Mucosa of stomach (tissue), 1 donor: Measurements from ENCODE around the gene CTNNBL1.

Experiments used
- H3K27me3 ChIP-seq: one replicate; pipeline ENCODE4 v1.7.0; 2013; ENCODE audit warnings: mild to moderate bottlenecking, low read length; ENCODE audit not compliant: control insufficient read depth, insufficient read depth
- H3K36me3 ChIP-seq: one replicate; pipeline ENCODE4 v1.7.0; 2013; ENCODE audit warnings: low read length; ENCODE audit not compliant: control insufficient read depth, insufficient read depth
- H3K4me1 ChIP-seq: one replicate; pipeline ENCODE4 v1.7.0; 2013; ENCODE audit warnings: mild to moderate bottlenecking, low read length; ENCODE audit not compliant: control insufficient read depth, insufficient read depth
- H3K4me3 ChIP-seq: one replicate; pipeline ENCODE4 v1.7.0; 2013; ENCODE audit warnings: low read length
- H3K9ac ChIP-seq: one replicate; pipeline ENCODE4 v1.7.0; 2013; ENCODE audit warnings: mild to moderate bottlenecking, low read length, moderate library complexity
- H3K9me3 ChIP-seq: one replicate; pipeline ENCODE4 v1.7.0; 2013; ENCODE audit warnings: mild to moderate bottlenecking, low read length, moderate library complexity; ENCODE audit not compliant: control insufficient read depth
- donor health status: Pancreatic carcinoma.

CTNNBL1 gene

DNA sequence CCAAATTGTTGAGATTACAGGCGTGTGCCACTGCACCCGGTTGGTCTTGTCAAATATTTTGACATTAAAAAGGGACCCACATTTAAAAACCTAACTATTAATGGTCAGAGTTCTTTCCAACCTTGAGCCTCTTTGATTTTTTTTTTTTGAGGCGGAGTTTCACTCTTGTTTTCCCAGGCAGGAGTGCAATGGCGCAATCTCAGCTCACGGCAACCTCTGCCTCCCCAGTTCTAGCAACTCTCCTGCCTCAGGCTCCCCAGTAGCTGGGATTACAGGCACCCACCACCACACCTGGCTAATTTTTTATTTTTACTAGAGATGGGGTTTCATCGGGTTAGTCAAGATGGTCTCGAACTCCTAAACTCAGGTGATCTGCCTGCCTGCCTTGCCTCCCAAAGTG lies 31.3 kb downstream of the CTNNBL1 start:
- Histone ChIP-seq H3K4me3 (no peak overlapping the region), H3K36me3 (no peaks in the 10 kb centered on the region), H3K9ac (no peak overlapping the region)

DNA sequence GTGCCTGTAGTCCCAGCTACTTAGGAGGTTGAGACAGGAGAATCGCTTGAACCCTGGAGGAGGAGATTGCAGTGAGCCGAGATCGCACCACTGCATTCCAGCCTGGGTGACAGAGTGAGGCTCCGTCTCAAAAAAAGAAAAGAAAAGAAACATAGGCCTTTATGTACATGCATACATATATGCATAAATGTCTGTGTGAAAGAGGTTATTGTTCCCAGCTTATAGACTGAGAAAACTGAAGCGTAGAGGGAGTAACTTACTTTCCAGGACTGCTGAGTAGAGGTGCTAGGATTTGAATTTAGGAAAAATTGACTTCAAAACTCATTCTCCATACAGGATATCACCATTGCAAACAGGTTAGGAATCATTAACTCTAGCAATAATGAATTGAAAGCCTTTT lies 32.0 kb downstream of the CTNNBL1 start:
- Histone ChIP-seq H3K4me3 (no peak overlapping the region), H3K9ac (no peak overlapping the region), H3K4me1 (peaks cover 7% of the 10 kb centered on the region), H3K27me3 (no peaks in the 10 kb centered on the region), H3K36me3 (no peaks in the 10 kb centered on the region), H3K9me3 (no peaks in the 10 kb centered on the region)

More for the DNA sequence above, 31.3 kb downstream of the CTNNBL1 start:
- Histone ChIP-seq H3K4me1 (peaks cover 3% of the 10 kb centered on the region), H3K9me3 (no peaks in the 10 kb centered on the region), H3K27me3 (no peaks in the 10 kb centered on the region)

DNA sequence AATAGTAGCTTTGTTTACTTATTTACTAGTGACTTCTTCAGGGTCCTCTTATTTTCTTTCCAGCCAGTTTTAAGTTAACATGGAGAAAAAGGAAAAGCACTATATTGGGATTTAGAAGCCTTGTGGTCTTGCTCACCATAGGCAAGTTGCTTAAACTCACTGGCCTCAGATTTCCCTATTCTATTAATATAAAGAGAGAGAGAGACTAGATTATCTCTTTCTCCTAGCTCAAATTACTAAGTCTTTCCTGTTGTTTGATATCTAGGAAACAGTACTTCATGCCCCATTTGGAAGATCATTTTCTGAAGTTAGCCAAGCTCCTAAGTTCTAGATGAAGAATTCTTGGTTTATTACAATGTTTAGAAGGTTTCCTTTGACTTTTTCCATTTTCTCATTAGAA lies 32.5 kb downstream of the CTNNBL1 start:
- H3K4me3 ChIP-seq = no peak overlapping the region
- no peaks in the 10 kb centered on the region for H3K36me3 ChIP-seq
- no peak overlapping the region for H3K9ac ChIP-seq
- no peaks in the 10 kb centered on the region for H3K27me3 ChIP-seq
- H3K4me1 ChIP-seq = peaks cover 7% of the 10 kb centered on the region
- H3K9me3 ChIP-seq = no peaks in the 10 kb centered on the region

DNA sequence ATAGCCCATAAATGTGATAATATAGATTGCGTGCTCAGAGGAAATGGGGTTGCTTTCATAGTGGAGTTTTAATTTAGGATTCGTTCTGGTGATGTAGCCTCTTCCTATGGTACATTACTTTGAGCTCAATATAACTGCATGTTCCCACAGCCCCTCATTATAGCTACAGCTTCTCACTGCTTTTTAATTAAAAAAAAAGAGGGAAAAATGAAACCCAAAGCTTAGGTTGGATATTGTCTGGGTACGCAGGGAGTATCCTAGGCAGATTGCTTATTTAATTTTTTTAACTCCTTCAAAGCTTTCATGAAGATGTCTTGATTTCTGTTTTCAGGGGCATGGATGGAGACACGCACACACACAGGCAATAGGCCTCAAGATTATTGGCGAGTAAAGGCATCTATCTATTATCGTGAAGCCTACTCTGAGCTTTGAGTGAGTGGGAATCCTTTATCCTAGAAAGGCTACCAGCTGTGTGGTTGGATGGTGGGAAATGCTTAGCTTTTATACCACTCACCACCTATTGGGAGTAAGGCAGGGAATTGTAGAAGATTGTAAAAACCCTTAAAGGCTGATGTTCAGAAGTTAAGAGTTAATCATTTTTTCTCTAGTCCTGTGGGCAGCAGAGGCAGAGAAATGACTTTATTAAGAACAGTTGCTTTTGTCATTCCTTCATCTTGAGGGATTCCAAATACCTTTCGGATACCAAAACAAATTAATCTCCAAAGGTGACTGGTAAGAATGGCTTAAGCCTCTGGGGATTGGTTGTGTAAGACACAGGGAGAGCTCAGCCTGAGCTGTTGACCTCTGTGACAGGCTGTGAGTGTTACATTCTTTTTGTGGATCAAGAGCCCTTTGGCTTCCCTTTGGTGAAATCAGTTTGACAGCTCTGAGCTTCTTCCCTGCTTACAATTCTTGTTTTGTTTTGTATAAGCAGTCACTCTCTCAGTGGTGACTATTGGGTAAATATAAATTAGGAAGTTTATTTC lies 33.4 kb downstream of the CTNNBL1 start:
- no peaks in the 10 kb centered on the region for H3K9me3 ChIP-seq
- H3K27me3 ChIP-seq = no peaks in the 10 kb centered on the region
- no peak overlapping the region for H3K4me3 ChIP-seq
- peaks cover 7% of the 10 kb centered on the region for H3K4me1 ChIP-seq
- no peaks in the 10 kb centered on the region for H3K36me3 ChIP-seq
- no peak overlapping the region for H3K9ac ChIP-seq

DNA sequence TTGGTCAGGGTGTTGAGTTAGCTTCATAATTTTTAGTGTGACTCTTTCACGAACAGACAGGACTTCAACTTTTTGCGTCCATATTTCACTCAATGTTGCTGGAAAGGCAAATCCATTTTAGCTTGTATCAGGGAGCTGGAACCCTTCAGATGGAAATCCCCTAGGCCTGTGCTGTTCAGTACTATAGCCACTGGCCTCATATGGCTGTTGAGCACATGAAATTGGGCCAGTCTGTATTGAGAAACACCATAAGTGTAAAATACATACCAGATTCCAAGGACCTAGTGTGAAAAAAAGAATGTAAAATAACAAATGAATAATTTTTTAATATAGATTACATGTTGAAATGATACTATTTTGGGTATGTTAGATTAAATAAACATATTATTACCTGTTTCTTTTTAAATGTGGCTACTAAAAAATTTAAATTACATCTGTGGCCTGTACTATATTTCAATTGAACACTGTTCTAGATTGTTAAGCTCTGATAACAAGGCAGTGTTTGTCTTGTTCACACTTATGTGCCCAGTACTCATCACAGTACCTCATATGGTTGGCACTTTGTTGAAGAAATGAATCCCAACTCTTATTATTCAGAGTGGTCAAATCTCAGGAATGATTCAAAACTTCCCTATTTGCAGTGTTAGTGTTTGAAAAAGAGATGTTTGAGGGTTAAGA lies 34.3 kb downstream of the CTNNBL1 start:
- H3K4me3 ChIP-seq = no peak overlapping the region
- H3K27me3 ChIP-seq = no peaks in the 10 kb centered on the region
- H3K9me3 ChIP-seq = no peaks in the 10 kb centered on the region
- H3K4me1 ChIP-seq = peaks cover 7% of the 10 kb centered on the region
- H3K36me3 ChIP-seq = no peaks in the 10 kb centered on the region
- no peak overlapping the region for H3K9ac ChIP-seq

DNA sequence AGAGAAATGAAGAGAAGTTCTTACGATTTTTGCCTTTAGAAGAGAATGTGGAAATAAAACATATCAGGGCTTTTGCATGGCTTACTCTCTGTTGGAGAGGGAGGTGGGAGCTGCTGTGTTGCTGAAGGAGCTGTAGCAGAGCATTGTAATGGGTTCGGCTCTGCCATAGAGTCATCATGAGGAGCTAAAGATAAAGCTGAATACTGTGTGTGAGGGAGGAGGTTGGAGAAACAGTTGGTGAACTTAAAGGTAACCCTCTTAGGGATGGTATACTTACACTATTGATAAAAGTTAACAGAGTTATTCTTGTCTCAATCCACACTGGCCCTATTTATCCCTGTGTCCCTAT lies 34.8 kb downstream of the CTNNBL1 start:
- Histone ChIP-seq H3K27me3 (no peaks in the 10 kb centered on the region), H3K4me3 (no peak overlapping the region), H3K9ac (no peak overlapping the region), H3K9me3 (no peaks in the 10 kb centered on the region), H3K4me1 (peaks cover 11% of the 10 kb centered on the region), H3K36me3 (no peaks in the 10 kb centered on the region)

DNA sequence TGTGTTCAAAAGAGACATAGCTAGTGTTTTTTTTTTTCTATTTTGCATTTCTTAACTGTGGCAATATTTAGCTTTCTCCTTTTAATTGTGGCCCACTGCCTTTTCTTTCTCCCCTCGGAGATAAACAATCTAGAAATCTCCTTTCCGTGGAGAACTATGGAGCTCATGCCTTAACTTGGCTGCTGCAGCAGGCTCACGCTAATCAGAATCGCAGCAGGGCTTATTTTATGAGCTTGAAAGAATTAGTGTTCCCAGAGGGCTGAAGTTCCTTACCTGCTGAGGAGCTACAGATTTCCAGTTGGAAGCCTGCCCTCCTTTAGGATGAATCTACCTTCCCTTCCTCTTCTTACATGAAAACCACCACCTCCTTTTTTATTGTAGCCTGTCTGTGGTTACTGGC lies 35.6 kb downstream of the CTNNBL1 start:
- Histone ChIP-seq H3K4me1 (peaks cover 11% of the 10 kb centered on the region), H3K27me3 (no peaks in the 10 kb centered on the region), H3K9ac (no peak overlapping the region), H3K9me3 (no peaks in the 10 kb centered on the region), H3K4me3 (no peak overlapping the region), H3K36me3 (no peaks in the 10 kb centered on the region)

DNA sequence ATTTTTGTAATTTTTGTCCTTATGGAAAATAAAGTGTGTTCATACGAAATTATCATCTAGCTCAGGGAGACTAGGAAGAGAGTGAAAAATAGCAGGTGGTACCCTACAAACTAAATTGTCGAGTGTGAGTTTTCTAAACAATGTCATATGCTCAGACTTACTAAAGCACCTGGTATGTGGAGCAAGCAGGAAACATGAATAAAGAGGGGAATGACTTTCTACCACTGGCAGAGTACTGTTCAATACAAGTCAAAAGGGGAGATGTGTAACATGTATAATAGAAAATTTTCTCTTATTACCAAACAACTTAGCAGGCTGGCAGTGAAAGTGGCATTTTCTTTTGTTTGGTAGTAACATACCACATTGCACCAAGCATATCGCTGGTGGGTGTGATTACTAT lies 36.1 kb downstream of the CTNNBL1 start:
- no peaks in the 10 kb centered on the region for H3K9me3 ChIP-seq
- H3K4me3 ChIP-seq = no peak overlapping the region
- H3K27me3 ChIP-seq = no peaks in the 10 kb centered on the region
- H3K9ac ChIP-seq = no peak overlapping the region
- H3K4me1 ChIP-seq = peaks cover 11% of the 10 kb centered on the region
- no peaks in the 10 kb centered on the region for H3K36me3 ChIP-seq

DNA sequence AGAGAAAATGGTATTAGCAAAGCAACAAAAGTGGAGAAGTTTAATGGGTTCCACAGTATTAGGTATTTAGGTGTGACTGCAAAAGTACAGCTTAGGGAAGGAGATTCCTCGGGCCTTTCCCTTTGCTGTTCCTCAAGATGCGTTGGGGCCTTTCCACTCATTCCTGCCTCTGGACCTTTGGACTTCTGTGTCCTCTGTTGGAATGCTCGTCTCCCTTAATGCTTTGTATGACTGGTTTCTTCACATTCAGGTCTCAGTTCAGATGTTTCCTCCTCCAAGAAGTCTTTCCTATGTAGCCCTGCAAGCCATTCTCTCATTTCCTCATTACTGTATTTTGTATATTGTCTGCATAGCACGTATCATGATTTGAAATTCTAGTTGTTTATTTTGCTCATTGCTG lies 39.6 kb downstream of the CTNNBL1 start:
- Histone ChIP-seq H3K9ac (no peak overlapping the region), H3K4me3 (no peak overlapping the region), H3K36me3 (no peaks in the 10 kb centered on the region), H3K4me1 (peaks cover 42% of the 10 kb centered on the region), H3K27me3 (no peaks in the 10 kb centered on the region), H3K9me3 (no peaks in the 10 kb centered on the region)

DNA sequence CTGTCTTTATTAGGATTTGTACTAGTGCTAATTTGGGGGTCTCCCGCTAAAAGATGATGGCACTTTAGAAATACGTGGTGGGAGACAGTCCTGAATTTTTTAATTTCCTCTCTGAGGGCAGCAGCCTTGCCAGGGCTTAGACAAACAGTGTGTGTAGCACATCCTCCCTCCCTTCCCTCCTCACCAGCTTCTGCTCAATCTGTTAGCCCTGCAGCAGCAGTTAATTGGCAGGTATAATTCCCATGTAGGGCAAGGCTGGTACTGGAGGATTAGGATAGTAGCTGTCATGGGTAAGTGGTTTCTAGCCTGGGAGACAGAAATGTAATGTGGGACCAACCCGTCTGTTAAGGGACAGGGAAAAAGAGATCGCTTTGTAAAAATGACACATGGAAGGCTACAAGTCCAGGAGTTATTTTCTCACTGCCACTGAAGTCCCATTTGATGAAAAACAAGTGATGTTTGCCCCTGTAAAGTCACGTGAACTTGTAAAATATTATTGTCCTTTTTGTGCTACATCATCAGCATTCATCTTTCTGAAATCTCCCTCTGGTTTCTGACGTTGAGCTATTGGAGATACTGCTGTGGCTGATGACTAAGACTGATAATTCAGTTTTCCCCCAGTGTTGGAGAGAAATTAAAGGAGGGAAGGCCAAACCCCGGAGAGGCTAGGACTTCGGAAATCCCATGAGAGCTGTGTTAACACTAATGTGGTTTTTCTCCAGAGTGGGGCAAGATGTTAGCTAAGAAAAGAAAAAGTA lies 40.6 kb downstream of the CTNNBL1 start:
- Histone ChIP-seq H3K27me3 (no peaks in the 10 kb centered on the region), H3K4me1 (peaks cover 49% of the 10 kb centered on the region), H3K9me3 (no peaks in the 10 kb centered on the region), H3K36me3 (no peaks in the 10 kb centered on the region), H3K9ac (no peak overlapping the region), H3K4me3 (no peak overlapping the region)

DNA sequence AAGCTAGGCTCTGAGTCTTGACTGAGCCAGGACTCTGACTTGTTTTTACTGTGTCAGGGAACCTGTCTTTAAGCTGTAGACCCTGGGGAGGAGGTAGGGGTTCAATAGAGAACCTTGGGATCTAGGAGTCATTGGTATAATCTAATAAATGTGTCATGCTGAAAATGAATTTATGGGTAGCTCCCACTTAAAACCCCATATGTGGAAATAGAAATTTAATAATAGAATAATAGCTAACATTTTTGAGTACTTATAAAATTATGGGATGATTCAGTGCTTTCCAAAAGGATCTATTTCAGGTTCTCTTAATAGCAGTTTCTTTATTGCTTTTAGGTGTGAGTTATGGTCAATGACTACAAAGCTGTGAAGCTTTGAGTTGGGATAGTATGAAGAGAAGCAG lies 41.7 kb downstream of the CTNNBL1 start:
- Histone ChIP-seq H3K4me1 (peaks cover 53% of the 10 kb centered on the region), H3K9ac (no peak overlapping the region), H3K36me3 (no peaks in the 10 kb centered on the region), H3K4me3 (no peak overlapping the region), H3K9me3 (no peaks in the 10 kb centered on the region), H3K27me3 (no peaks in the 10 kb centered on the region)

DNA sequence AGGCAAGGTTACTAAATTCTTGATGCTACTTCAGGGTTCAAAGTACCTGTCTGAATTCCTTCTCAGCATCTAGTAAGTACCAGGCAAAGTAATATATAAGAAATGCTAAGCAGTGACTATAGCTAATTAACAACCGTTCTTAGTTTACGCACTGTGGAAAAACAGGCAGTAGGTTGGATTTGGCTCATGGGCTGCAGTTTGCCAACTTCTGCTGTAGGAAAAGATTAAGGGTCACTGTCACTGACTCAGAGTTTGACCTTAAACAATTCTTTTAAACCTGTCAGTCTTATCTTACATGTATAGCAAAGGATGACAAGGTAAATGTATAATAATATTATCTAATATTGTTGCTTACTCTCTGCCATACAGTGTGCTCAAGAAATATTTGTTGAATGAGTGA lies 42.3 kb downstream of the CTNNBL1 start:
- Histone ChIP-seq H3K27me3 (no peaks in the 10 kb centered on the region), H3K36me3 (no peaks in the 10 kb centered on the region), H3K9me3 (no peaks in the 10 kb centered on the region)

More for the DNA sequence above, 42.3 kb downstream of the CTNNBL1 start:
- no peak overlapping the region for H3K9ac ChIP-seq
- peaks cover 59% of the 10 kb centered on the region for H3K4me1 ChIP-seq
- H3K4me3 ChIP-seq = no peak overlapping the region
